Measurements from ENCODE around the gene KIF14. TPM values are rescaled to one million over a fixed set of nuclear protein-coding genes. Genes with fewer than 3 reads are reported as not detected.
"Not testable (repeated sequence)": the region's sequence is repeated elsewhere in the genome, so short reads cannot be mapped to it uniquely, and the experiment has no call there.

KIF14 gene
- total RNA-seq, 1 donor from 2014 or later = 3.8 TPM

DNA sequence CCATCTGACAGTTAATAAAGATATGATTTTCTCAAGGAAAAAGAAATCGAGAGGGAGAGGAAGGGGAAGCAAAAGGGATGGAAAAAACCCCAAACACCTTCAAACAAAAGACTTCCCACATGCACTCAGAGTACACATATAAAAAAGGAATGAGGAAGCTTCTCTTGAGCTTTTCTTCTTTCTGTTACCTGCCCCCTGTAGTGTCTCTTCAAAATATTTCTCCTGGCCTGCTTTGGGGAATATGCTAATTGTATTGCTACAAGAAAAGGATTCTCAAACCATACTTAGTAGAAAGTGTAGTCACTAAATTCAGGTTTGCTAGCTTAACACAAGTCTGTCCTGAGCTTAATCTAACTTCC is 58.7 kb downstream of the KIF14 start:
- DNase-seq (ENCODE audit: low spot score) = no peak
- Mint-ChIP-seq H3K9me3 (ENCODE audit: unreplicated experiment) (no peaks in the 10 kb centered on the region), H3K36me3 (ENCODE audit: low read depth, unreplicated experiment) (no peaks in the 10 kb centered on the region), H3K4me1 (ENCODE audit: unreplicated experiment) (peaks cover 11% of the 10 kb centered on the region), H3K27me3 (ENCODE audit: unreplicated experiment) (no peaks in the 10 kb centered on the region), H3K27ac (ENCODE audit: unreplicated experiment) (peak overlapping the region; percentile 37), H3K4me3 (ENCODE audit: unreplicated experiment) (no peak overlapping the region)
- TF ChIP-seq, protein P1, sequence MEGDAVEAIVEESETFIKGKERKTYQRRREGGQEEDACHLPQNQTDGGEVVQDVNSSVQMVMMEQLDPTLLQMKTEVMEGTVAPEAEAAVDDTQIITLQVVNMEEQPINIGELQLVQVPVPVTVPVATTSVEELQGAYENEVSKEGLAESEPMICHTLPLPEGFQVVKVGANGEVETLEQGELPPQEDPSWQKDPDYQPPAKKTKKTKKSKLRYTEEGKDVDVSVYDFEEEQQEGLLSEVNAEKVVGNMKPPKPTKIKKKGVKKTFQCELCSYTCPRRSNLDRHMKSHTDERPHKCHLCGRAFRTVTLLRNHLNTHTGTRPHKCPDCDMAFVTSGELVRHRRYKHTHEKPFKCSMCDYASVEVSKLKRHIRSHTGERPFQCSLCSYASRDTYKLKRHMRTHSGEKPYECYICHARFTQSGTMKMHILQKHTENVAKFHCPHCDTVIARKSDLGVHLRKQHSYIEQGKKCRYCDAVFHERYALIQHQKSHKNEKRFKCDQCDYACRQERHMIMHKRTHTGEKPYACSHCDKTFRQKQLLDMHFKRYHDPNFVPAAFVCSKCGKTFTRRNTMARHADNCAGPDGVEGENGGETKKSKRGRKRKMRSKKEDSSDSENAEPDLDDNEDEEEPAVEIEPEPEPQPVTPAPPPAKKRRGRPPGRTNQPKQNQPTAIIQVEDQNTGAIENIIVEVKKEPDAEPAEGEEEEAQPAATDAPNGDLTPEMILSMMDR (IDR thresholded peaks at IDR 0.05; ENCODE audit: unreplicated experiment) = no peak

DNA sequence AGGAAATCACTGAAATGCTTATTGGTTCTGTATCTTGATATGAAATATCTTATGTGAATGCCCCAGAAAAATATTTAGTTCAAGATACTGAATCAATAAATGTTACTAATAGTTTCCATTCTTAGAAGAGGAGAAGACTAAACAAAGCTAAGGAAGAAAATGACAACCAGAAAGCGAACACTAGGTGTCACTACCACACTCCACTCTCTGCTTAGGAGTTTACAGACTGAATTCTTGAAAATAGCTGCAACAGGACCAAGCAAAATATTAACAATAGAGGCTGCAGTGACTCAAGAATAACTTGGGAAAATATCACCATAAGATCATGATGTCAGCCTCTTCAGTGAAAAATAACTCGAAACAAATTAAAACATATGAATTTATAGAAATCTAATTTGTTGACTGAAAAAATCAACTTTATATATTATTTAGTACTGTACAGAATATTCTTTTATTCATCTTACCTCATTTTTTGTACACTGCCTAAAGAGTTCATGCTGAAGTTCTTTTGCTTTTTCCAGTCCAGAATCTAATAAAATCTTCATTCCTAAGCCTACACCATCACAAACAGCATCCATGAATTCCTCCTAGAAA is 61.6 kb downstream of the KIF14 start:
- Mint-ChIP-seq H3K4me3 (ENCODE audit: unreplicated experiment) (no peak overlapping the region), H3K27ac (ENCODE audit: unreplicated experiment) (no peak overlapping the region), H3K36me3 (ENCODE audit: low read depth, unreplicated experiment) (no peaks in the 10 kb centered on the region), H3K4me1 (ENCODE audit: unreplicated experiment) (peaks cover 11% of the 10 kb centered on the region), H3K27me3 (ENCODE audit: unreplicated experiment) (no peaks in the 10 kb centered on the region), H3K9me3 (ENCODE audit: unreplicated experiment) (no peaks in the 10 kb centered on the region)
- DNase-seq (ENCODE audit: low spot score) = peak; percentile 20
- TF ChIP-seq, protein P1 (IDR thresholded peaks at IDR 0.05; ENCODE audit: unreplicated experiment) = peak; percentile 50

DNA sequence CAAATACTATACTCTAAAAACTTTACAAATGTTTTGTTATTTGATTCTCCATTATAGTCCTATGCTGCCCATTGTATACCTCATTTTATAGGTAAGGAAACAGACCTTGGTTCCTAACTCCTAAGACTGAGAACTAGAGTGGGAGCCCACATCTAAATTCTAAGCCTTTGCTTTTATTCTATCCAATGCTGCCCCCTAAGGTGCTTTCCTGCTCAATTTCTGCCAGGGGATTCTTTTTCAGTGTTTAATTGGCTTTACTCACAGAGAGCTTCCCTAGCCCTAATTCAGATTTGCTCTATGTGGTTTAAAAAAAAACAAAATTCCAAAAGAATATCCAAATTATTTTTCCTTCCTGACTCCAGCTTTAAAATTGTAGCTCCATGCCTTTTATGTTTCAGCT is 64.5 kb downstream of the KIF14 start:
- Mint-ChIP-seq H3K27me3 (ENCODE audit: unreplicated experiment) (no peaks in the 10 kb centered on the region), H3K36me3 (ENCODE audit: low read depth, unreplicated experiment) (no peaks in the 10 kb centered on the region), H3K27ac (ENCODE audit: unreplicated experiment) (no peak overlapping the region), H3K4me3 (ENCODE audit: unreplicated experiment) (no peak overlapping the region), H3K9me3 (ENCODE audit: unreplicated experiment) (no peaks in the 10 kb centered on the region), H3K4me1 (ENCODE audit: unreplicated experiment) (no peaks in the 10 kb centered on the region)
- DNase-seq (ENCODE audit: low spot score) = peak; percentile 9
- TF ChIP-seq, protein P1 (IDR thresholded peaks at IDR 0.05; ENCODE audit: unreplicated experiment) = no peak

DNA sequence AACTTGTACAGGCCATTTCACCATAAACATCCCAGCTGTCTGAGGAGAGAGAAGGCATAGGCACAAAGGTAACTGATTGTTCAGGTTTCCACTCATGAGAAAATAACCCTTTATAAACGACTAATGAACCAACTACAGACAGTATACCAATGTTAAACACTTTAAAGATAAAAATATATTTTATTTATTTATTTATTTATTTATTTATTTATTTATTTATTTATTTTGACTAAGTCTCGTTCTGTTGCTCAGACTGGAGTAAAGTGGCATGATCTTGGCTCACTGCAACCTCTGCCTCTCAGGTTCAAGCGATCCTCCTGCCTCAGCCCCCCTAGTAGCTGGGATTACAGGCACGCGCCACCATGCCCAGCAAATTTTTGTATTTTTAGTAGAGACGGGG is 67.8 kb downstream of the KIF14 start:
- H3K4me3 Mint-ChIP-seq (ENCODE audit: unreplicated experiment); H3K4me1 Mint-ChIP-seq (ENCODE audit: unreplicated experiment); H3K9me3 Mint-ChIP-seq (ENCODE audit: unreplicated experiment); H3K27ac Mint-ChIP-seq (ENCODE audit: unreplicated experiment); H3K27me3 Mint-ChIP-seq (ENCODE audit: unreplicated experiment); H3K36me3 Mint-ChIP-seq (ENCODE audit: low read depth, unreplicated experiment); DNase-seq (ENCODE audit: low spot score): not testable (repeated sequence)

DNA sequence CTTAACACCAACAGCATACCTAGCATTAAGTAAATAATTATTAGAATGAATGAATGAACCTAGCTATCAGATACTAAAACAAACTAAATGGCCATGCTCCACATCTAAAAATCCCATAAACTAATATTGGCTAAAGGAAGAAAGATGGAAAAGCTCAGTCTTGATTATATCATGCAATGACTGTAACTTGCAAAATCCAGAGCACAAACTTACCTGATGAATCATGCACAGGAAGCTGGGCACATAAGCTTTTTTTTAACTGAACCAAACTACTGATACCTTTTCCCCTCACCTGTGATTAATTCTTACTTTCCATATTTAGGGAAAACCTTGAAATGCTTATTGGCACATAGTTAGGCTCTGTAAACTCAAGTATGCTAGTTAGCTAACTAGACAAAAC is 70.2 kb downstream of the KIF14 start:
- no peak overlapping the region for H3K4me3 Mint-ChIP-seq (ENCODE audit: unreplicated experiment)
- no peaks in the 10 kb centered on the region for H3K36me3 Mint-ChIP-seq (ENCODE audit: low read depth, unreplicated experiment)
- no peaks in the 10 kb centered on the region for H3K27me3 Mint-ChIP-seq (ENCODE audit: unreplicated experiment)
- H3K27ac Mint-ChIP-seq (ENCODE audit: unreplicated experiment) = no peak overlapping the region
- peaks cover 6% of the 10 kb centered on the region for H3K4me1 Mint-ChIP-seq (ENCODE audit: unreplicated experiment)
- H3K9me3 Mint-ChIP-seq (ENCODE audit: unreplicated experiment) = no peaks in the 10 kb centered on the region
- DNase-seq (ENCODE audit: low spot score) = no peak
- TF ChIP-seq, protein P1 (IDR thresholded peaks at IDR 0.05; ENCODE audit: unreplicated experiment) = no peak
